ENCODE data around the gene ATP5MK.

DNA sequence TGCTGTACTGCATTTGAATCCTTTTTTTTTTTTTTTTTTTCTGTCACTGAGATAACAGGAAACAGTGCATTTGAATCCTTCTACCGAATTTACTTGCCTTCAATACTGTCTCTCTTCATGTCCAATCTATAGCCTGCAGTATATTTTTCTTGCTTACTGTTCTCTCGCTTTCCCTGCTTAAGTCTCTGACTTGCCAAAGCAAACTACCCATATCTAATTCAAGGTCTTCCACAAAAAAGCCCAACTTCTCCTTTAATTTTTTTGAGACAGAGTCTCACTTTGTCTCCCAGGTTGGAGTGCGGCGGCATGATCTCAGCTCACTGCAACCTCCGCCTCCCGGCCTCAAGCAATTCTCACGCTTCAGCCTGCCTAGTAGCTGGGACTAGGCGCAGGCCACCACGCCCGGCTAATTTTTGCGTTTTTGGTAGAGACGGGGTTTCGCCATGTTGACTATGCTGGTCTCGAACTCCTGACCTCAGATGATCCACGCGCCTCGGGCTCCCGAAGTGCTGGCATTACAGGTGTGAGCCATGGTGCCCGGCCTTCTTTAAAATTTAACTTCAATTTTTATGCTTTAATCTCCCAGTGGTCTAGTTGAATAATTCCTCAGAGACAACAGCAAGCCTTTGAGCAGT, 1.0 kb upstream of the ATP5MK start:
- TF ChIP-seq, protein P1, sequence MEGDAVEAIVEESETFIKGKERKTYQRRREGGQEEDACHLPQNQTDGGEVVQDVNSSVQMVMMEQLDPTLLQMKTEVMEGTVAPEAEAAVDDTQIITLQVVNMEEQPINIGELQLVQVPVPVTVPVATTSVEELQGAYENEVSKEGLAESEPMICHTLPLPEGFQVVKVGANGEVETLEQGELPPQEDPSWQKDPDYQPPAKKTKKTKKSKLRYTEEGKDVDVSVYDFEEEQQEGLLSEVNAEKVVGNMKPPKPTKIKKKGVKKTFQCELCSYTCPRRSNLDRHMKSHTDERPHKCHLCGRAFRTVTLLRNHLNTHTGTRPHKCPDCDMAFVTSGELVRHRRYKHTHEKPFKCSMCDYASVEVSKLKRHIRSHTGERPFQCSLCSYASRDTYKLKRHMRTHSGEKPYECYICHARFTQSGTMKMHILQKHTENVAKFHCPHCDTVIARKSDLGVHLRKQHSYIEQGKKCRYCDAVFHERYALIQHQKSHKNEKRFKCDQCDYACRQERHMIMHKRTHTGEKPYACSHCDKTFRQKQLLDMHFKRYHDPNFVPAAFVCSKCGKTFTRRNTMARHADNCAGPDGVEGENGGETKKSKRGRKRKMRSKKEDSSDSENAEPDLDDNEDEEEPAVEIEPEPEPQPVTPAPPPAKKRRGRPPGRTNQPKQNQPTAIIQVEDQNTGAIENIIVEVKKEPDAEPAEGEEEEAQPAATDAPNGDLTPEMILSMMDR (IDR thresholded peaks at IDR 0.05), result no peak
- TF ChIP-seq POLR2A (IDR thresholded peaks at IDR 0.05), result no peak

All from thyroid gland (tissue), 4 donors.